GM12891 (cell line): ENCODE data around the gene LRFN5.
"Not testable (repeated sequence)": the region's sequence is repeated elsewhere in the genome, so short reads cannot be mapped to it uniquely, and the experiment has no call there.

Experiments used
- DNase-seq: peaks from one replicate; pipeline ENCODE4 v3.0.0; 2011; ENCODE audit warnings: low spot score; ENCODE audit not compliant: insufficient read length
- FAIRE-seq: peaks from 2 replicates; lab custom pipeline; 2011; peaks lifted over from hg19 to GRCh38; lab: Jason Lieb, UNC
- PAX5 ChIP-seq: IDR thresholded peaks from 2 replicates; pipeline ENCODE4 v1.6.1; 2011; ENCODE audit warnings: low read length, moderate library complexity, mild to moderate bottlenecking; ENCODE audit not compliant: insufficient read depth, severe bottlenecking
- POLR2A ChIP-seq: IDR thresholded peaks from 2 replicates; pipeline ENCODE4 v1.6.1; 2011; ENCODE audit warnings: low read depth, low read length, control low read depth
- POLR2AphosphoS5 ChIP-seq: IDR thresholded peaks from 2 replicates; pipeline ENCODE4 v1.6.1; 2011; ENCODE audit warnings: low read depth, low read length, control low read depth
- POU2F2 ChIP-seq: IDR thresholded peaks from 2 replicates; pipeline ENCODE4 v1.6.1; 2011; ENCODE audit warnings: low read depth, mild to moderate bottlenecking, control low read depth, low read length, moderate library complexity
- SPI1 ChIP-seq: IDR thresholded peaks from 2 replicates; pipeline ENCODE4 v1.6.1; 2011; ENCODE audit warnings: low read depth, low read length, control low read depth
- TAF1 ChIP-seq: IDR thresholded peaks from 2 replicates; pipeline ENCODE4 v1.6.1; 2011; ENCODE audit warnings: low read depth, low read length, control low read depth

LRFN5 gene

GRCh38 chr14:41868396-41868795, 261.7 kb downstream of the LRFN5 start:
- TF ChIP-seq PAX5: no peak
- no peak for TF ChIP-seq POLR2A
- TF ChIP-seq POLR2AphosphoS5: no peak
- TF ChIP-seq TAF1: no peak
- TF ChIP-seq SPI1: no peak
- TF ChIP-seq POU2F2: no peak
- no peak for FAIRE-seq
- DNase-seq: no peak

DNA sequence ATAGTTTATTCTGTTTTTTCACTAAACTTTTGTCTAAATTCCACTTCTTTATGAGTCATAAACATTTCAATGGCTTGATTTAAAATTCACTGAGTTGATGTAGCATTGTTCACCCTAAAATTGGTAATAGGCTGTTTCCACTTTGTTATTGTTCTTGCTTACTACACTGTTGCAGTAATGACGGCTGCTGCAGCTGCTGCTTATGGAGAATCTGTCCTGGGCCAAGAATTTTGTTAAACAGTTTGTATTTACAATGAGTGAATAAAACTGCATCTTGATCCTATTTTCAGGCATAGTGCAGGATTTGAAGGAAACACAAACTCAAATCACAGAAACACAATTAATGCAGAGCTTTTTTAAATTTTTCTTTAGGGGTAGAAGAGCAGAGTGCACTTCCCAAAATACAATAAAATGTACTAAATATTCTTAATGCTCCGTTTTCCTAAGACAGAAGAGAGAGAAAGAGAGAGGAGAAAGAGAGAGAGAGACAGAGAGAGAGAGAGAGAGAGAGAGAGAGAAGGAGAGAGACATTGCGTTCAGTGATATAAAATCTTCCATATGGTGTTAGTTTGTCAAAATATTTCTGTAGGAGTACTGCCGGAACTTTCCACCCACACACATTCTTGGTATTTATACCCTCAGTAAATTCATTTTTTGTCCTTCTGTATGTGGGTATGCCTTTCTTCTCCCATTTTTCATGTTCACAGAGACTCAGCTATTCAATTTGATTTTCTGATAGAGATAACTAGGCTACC, 266.4 kb downstream of the LRFN5 start:
- TF ChIP-seq TAF1: no peak
- no peak for TF ChIP-seq POLR2AphosphoS5
- no peak for TF ChIP-seq PAX5
- no peak for TF ChIP-seq POLR2A
- TF ChIP-seq SPI1: no peak
- FAIRE-seq (no peak), DNase-seq (no peak)

DNA sequence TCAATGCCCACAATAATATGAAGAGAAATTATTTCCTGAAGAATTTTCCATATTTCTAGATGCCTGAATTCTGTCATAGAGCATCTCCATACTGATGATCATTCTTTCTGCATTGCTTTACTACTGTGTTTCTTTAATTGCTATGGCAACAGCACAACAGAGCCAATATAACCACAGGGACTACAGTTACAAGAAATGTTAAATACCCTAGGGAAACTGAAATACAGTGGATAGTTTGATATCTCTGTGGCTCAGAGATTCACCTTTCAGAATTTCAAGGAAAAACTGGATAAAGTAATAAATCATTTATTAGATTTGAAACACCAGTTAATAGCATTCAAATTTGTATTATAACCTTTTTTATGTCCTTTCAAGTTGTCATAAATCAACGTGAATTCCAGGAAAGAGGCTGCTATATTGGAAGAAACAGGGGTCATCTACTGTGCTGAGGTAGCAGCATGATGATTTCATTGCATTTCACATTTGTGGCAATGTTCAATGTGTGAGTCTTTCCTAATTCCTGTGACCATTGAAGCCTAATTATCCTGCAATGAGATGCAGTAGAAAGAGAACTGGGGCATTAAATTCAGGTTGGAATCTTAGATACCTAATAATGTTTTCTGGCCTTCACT, 267.1 kb downstream of the LRFN5 start:
- TF ChIP-seq POU2F2 (no peak), POLR2A (no peak), TAF1 (no peak), SPI1 (no peak), PAX5 (no peak), POLR2AphosphoS5 (no peak)
- FAIRE-seq (no peak), DNase-seq (no peak)

GRCh38 chr14:41875116-41875515, 268.4 kb downstream of the LRFN5 start:
- FAIRE-seq (no peak), DNase-seq (no peak)
- TF ChIP-seq TAF1 (no peak), POU2F2 (no peak), PAX5 (no peak), SPI1 (no peak), POLR2A (no peak), POLR2AphosphoS5 (no peak)

DNA sequence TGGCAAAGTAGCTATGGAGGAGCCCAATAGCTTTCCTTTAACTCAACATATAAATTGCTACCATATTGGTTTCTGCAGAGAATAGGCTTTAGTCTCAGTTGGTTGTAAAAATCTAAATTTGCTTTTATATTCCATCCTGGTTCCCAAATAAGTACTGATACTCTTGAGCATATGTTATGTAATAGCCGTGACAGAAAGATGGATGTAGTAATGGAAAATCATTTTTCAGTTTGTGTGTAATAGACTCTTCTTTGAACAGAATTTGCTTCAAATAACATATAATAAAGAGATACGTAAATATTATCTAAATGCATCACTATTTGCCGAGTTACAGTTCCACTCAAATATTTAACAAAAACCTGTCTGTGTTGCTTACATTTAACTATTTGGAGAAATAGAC, 271.6 kb downstream of the LRFN5 start:
- FAIRE-seq (no peak), DNase-seq (no peak)
- no peak for TF ChIP-seq POLR2A
- TF ChIP-seq PAX5: no peak
- no peak for TF ChIP-seq TAF1
- TF ChIP-seq POU2F2: no peak
- TF ChIP-seq SPI1: no peak
- TF ChIP-seq POLR2AphosphoS5: no peak

DNA sequence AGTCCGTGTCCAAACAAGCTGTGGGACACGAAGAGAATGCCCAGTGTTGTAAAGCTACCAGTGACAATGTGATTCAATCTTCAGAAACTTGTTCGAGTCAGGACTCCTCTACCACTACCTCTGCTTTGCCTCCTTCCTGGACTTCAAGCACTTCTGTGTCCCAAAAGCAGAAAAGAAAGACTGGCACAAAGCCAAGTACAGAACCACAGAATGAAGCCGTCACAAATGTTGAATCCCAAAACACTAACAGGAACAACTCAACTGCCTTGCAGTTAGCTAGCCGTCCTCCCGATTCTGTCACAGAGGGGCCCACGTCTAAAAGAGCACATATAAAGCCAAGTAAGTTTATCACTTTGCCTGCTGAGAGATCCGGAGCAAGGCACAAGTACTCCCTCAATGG, 284.9 kb downstream of the LRFN5 start:
- FAIRE-seq: no peak
- TF ChIP-seq POU2F2 (no peak), POLR2AphosphoS5 (no peak), TAF1 (no peak), PAX5 (no peak), POLR2A (no peak), SPI1 (no peak)
- DNase-seq: no peak

DNA sequence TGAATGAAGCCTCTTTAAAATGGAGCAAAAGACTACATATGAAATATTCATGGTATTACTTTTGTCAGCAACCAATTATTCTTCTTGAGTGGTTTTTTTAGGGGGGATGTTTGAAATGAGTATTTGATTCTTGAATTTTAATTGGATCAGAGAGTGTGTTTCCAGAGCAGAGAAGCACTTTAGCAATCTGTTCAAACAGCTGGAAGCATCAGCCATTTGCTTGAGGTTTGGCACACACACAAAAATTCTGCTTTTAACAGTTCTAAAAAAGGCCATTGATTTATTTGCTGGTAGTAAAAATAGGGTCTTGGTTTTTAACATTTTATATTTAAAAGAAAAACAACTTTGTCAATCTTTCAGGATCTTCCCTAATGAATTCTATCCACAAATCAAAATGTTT, 292.7 kb downstream of the LRFN5 start:
- TF ChIP-seq POLR2AphosphoS5: no peak
- DNase-seq: no peak
- no peak for FAIRE-seq

DNA sequence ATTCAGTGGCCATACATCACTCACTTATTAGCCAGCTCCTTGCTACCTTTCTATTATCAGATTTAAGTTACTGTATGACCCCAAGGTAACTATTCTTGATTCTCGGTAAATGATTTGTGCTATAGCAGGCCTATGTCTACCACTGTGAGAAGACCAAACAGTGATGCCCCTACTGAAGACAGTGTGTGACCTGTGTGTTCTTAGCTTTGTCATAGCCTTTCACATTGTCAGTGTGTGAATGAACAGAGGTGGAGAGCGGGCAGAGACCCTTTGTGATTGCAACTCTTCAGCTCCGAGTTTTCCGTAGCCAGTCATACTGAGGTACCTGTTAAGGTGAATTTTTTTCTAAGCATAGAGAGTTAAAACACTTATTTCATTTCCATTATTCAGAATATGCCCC, 294.0 kb downstream of the LRFN5 start:
- TF ChIP-seq POLR2AphosphoS5 (no peak), TAF1 (no peak), POU2F2 (no peak), PAX5 (no peak), POLR2A (no peak), SPI1 (no peak)
- no peak for DNase-seq
- FAIRE-seq: no peak

DNA sequence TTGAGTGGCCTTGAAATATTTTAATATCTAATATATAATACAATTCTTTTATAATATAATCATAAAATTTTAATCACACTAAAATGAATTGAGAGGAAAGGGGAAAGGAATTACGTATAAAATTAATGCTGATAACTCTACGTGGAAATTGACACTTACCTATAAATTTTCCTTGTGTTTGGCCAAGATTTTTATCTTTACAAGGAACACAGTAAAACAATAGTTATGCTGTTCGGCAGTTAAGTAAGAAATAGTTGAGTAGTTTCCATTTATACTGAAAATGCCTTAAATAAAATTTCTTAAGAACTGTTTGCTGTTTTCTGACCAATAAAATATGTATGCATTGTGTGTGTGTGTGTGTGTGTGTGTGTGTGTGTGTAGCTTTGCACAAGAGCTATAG, 294.4 kb downstream of the LRFN5 start:
- no peak for FAIRE-seq
- TF ChIP-seq TAF1 (no peak), POLR2AphosphoS5 (no peak), SPI1 (no peak), PAX5 (no peak), POU2F2 (no peak), POLR2A (no peak)
- DNase-seq: no peak

DNA sequence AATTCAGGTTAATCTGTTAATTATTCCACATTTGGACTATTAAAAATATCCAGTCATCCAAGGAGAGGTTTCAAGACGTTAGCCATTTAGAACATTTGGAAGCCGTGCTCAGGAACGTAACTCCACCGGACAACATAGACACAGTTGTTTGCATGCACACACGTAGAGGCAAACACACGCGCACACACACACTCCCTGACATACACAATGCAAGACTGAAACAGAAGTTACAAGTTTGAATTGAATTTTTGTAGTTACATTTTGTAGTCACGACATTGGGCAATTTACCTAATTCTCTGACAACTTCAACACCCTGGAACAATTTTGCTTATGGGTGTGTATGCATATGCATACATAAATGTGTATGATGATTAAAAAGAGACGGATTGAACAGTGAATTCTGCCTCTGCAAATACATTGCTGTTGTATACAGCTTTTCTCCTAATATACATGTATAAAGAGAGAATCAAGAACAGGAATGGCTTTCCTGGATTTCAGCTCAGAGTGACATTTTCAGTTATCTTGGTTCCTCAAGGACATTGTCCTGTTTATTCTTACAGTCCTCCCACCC, 298.8 kb downstream of the LRFN5 start:
- DNase-seq: no peak
- FAIRE-seq: no peak
- TF ChIP-seq POLR2AphosphoS5: no peak
- TF ChIP-seq PAX5: no peak
- no peak for TF ChIP-seq POLR2A
- no peak for TF ChIP-seq TAF1
- no peak for TF ChIP-seq POU2F2
- no peak for TF ChIP-seq SPI1

DNA sequence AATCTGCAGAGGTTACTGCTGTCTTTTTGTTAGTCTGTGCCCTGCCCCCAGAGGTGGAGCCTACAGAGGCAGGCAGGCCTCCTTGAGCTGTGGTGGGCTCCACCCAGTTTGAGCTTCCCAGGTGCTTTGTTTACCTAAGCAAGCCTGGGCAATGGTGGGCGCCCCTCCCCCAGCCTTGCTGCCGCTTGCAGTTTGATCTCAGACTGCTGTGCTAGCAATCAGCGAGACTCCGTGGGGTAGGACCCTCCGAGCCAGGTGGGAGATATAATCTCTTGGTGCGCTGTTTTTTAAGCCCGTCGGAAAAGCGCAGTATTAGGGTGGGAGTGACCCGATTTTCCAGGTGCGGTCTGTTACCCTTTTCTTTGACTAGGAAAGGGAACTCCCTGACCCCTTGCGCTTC, 304.5 kb downstream of the LRFN5 start:
- DNase-seq, FAIRE-seq: not testable (repeated sequence)
